Stimulated activated CD4-positive, alpha-beta T cell treated with anti-CD3 and anti-CD28 coated beads, Interleukin-1b, Interleukin-23, amount 100 ng/mL, for 24 hours (primary cell): Measurements from ENCODE around the gene RAB11A.

Experiments used
- DNase-seq, 4 experiments: peaks; one replicate each; pipeline ENCODE4 v3.0.0-alpha.2; 2020; ENCODE audit warnings: low read depth in 4 of 4, low spot score in 1 of 4

The RAB11A gene

DNA sequence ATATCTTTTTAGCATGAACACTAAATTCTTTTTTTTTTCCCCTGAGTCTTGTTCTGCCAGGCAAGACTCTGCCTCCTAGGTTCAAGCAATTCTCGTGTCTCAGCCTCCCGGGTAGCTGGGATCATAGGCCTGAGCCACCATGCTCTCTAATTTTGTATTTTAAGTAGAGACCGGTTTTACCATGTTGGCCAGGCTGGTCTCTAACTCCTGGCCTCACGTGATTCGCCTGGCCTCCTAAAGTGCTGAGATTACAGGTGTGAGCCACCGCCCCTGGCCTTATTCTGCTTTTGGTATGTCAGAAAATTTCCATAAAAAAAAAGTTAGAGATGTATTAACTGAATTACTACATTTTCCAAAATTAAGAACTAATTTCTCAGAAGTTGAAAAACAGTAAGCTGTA is 14.3 kb downstream of the RAB11A start:
- no peak for DNase-seq

DNA sequence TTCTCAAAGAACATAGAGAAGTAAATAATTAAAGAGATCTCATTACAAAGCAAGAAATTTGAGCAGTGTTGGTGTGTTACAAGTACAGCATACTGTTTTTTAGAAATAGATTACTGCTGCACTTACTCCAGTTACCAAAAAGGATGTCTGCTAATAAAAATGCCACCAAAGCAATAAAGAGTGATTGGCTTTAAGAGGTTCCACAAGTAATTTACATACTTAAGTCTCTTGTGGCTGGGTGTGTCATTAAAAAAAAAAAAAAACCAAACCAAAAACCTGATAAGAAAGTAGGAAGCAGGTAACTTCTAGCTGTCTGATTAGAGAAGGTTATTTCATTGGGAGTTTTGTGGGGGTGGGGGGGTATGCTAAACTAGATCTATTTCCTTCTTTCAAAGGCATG is 15.2 kb downstream of the RAB11A start:
- no peak for DNase-seq

DNA sequence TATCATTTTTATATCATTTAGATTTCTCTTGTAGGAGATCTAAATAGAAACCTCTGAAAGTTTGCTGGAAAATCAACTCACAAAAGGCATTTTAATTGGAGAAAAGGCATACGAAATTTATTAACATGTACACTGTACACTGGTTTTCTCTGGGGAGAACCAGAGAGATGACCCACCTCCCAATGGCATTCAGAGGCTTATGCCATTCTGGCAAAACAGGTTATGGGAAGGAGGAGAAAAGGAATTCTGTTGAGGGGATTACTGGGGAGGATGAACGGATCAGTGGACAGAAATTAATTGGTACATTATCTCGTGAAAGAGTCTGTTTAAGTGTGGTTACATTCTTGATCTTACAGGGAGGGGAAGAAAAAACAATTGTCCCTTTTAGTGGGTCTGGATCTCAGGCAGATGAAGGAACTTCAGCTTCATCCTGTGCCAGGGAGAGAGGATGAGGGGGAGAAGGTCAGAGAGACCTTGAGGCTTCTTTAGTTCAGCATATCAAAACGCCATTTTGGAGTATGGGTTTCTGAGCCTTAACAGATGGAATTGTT is 16.5 kb downstream of the RAB11A start:
- DNase-seq = no peak

DNA sequence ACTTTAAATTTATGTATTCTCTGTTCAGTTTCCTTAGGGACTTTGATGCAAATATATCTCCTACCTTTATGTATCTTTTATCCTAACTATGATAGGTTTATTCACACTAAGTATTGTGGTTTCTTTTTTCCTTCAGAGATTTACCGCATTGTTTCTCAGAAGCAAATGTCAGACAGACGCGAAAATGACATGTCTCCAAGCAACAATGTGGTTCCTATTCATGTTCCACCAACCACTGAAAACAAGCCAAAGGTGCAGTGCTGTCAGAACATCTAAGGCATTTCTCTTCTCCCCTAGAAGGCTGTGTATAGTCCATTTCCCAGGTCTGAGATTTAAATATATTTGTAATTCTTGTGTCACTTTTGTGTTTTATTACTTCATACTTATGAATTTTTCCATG is 18.3 kb downstream of the RAB11A start:
- DNase-seq = no peak

DNA sequence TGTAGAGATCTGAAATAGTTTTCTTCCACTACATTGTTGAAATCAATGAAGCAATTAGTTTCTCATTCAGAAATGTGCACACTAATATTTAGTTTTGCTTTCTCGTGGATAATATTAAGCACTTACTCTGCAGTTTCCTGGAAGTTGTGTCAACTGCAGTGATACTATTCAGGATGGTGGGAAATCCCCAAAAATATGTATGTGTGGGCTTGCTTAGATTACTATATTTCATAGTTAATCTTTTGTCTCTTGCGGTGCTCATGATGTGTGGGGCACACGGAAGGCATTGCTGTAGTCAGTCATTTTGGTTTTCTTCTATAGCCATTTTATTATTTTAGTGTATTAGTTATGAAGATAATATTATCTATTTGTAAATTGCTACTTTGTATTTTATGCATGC is 19.7 kb downstream of the RAB11A start:
- no peak for DNase-seq

DNA sequence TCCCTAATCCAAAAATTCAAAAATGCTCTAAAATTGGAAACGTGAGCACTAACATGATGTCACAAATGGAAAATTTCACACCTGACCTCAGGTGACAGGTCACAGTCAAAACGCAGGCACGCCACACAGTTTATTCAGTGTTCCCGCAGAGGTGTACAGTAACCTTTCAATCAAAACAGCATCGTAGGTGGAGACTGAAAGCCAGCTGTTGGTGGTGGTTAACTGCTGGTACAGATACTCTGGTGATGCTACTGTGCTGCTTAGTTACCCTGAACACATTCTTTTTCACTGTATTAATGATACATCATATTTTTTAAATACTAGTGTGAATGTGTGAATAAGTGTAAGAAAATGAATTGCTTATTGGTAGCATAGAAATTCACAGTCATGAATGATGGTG is 23.8 kb downstream of the RAB11A start:
- DNase-seq = no peak

DNA sequence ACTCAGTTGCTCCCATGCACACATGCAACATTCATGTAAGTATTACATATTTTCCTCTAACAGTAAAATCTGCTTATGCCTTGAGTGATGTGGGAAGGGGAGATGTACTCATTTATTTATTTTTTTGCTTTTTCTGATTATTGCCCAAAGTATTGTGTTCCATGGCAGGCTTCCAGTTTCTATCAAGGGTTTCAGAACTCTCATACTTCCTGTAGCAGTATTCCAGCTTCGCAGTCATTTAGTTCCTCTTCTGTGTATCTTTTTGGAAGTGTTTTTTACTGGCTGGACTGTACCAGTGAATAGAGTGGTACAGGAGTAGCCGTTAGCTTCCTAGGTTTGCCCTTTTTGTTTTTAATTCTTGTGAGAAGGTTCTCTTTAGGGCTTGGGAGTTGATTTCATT is 26.9 kb downstream of the RAB11A start:
- DNase-seq = no peak

DNA sequence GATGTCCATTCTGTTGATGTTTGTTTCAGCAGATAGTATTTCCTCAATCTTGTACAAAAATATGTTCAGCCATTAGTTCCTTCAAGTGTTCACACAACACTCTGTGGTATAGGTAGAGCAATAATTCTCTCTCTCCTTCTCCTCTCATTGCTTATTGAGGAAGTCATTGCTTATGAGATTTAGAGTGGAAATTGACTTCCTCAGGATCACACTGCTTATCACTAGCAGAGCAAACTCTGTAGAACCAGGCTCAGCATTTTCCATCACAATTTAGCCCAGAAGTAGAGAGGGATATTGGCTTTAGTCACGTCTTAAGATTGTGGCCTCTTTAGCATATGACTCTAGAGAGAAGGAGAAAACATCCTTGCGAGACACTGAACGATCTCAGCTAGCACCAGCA is 31.2 kb downstream of the RAB11A start:
- DNase-seq = no peak

DNA sequence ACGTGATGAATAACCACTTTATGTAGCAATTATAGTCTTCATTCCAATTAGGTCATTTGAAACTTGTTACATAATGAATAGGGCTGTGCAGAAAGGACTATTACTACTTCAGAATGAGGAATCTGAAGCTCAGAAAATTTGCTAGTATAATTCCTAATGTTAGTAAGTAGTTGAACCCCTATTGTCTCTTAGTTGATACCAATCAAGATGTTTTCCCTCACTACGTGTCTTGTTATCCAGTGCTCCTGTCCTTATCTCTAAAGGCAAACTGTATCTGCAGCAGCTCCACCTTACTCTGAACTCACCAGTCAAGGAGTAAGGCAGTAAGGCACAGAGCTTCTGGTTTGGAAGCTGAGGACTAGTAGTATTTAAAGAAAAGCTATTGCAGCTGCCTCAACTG is 32.0 kb downstream of the RAB11A start:
- no peak for DNase-seq

DNA sequence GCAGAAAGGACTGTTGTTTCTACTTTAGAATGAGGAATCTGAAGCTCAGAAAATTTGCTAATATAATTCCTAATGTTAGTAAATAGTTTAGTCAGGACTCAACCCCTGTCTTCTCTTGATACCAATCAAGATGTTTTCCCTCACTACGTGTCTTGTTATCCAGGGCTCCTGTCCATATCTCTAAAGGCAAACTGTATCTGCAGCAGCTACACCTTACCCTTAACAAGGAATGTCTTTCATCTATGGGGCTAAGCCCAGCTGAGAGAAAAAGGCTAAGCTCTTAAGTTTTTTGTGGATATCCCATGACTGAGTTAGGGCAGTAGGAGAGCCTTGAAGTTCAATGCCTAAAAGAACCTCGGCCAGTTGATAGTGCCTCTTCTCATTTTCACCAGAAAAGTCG is 32.5 kb downstream of the RAB11A start:
- DNase-seq = no peak

DNA sequence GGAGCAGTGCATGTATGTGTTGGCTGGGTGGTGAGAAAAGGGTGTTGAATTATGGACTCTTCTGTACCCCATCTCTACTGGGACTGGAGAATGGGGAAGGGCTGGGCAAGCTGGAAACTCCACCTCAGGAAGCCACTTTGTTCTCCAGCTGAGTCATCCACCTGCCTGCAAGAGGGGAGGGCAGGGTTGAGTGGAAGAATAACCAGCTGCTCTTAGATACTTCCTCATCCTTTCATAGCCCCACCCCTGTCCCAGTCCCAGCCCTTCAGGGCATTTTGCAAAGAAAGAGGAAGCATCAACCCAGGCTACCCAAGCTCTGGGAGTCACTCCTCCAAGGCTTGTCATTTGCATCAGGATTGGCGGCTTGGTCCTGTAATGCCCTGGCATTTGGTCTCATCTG is 33.1 kb downstream of the RAB11A start:
- DNase-seq = no peak

DNA sequence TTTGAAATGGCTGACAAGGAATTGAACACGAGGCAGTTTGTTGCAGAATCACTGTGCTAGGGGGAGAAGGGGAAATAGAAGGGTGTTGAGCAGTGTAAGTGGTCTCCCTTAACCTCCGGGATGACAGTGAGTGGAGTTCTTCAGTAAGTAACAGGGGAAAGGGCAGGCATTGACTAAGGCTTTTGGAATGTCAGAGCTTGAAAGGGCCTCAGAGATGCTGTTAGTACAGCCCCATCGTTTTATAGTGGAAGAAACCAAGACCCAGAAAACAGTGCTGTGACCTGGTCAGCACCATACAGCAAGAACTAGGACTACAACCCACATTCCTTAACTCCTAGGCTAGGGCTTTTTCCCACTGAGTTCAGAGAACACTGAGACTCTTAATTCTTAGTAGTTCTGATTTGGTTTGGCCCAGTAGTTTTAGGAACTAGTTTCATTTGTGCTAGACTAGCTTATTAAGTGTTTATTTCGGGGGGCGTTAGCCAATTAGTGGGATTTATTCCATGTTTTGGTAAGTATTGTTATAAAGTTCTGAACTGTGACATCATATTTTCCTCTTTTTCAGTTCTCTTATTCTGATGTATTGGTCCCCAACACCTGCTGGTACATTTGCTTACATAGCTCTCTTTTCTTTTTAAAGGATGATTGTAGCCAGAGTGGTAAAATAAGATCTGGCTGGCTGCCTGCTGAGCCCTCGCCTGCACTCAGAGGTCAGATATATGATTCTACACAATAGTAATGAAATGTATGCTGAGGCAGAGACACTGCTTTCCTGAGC is 34.2 kb downstream of the RAB11A start:
- DNase-seq = no peak

DNA sequence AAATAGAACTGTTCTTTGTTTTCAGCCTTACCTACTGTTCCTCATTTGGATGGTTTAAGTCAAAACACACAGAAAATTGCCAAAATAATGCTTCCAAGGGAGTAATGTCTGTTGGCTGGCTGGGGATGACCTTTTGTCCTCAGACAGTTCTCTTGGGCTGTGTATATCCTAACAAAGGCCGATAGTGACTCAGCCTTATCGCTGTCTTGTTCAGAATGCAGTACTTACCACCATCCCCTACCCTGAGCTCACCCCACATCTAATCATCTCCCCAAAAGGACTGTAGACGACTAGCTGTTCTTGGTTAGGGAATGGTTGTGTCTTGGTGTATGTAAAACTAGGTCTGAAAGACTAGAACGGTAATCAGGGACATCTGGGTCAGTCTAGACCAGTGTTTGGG is 35.0 kb downstream of the RAB11A start:
- no peak for DNase-seq

DNA sequence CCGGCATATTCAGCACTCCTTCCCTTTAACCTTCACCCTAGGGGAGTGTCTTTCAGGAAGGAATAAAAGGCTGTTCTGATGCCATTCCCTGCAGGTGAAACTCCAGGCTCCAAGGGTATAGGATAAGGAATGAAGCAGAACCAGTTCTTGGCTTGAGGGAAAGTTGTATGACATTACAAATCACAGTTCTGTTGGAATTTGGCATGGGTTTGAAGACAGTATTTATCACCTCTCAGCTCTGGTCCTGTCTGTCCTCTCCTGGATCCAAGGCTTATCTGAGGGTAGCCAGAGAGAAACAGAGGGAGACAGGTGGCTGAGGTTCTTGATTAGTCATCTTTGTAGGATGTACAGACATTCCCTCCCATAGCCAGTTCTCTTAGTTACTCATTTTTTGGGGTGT is 37.1 kb downstream of the RAB11A start:
- no peak for DNase-seq

DNA sequence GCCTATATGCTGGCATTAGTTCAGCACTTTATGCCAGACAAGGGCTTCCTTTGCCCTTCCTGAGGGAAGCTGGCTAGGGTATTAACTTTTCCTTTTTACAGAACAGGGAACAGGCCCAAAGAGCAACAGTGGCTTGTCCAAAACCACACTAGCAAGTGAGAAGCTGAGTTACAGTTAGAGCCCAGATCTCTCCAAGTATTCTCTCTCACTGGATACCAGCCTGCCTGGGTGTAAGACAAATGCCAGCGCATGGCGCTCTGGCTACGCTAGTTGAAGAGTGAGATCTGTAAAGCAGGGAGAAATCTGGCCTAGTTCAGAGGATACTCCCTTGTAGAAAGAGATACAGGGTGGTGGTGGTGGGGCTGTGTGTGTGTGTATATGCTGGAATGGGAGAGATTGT is 38.4 kb downstream of the RAB11A start:
- no peak for DNase-seq

DNA sequence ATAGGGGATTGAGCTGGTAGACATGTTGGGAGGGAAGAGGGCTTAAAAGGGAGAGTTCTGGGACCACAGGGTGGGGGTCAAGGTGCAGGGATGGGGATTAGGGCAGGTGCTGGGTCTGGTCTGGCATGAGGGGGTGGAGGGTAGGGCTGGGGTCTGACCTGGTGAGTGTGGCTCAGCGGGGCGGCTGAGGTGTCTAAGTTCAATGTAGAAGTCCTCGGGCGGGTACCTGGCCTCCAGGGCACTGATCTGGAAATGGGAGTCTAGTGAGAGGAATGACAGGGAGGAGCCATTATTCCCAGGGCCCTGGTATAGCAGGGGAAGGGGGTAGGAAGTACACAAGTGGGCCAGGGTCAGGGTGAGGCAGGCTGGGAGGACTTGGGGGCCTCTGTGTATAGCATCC is 39.6 kb downstream of the RAB11A start:
- DNase-seq = no peak

DNA sequence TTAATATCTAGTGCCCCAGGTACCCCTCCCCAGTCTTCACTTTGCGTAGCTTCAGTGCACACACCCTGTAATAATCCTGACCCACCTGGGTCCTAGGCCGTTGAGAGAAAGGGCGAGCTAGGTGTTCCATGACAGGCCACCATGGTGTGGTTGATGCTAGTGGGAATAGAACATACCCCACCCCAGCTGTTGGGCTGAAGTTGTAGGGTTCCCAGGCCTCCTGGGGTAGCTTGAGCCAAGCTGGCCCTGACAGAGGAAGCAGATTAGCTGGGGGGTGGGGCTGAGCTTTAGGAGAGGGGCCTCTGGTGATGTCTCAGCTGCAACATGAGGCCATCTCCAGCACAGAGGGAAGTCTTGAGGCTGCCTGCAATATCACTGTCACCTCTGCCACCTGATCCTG is 40.5 kb downstream of the RAB11A start:
- DNase-seq = no peak

DNA sequence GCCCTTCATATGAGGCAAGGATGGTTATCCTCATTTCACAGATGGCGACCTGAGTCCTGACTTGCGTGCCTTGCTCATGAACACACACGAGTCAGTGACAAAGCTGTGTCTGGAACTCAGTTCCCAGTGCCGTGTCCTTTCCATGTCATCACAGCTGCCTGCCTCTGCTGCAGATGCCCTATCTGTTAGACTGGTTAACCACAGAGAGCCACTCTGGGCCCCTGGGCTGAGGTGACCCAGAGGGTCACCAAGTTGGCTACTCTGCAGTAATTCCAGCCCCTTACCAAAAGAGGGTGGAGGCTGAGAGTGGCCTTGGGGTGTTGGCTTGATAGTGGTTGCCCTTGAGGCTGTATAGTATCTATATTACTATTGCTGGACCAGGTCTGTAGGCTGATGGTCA is 41.0 kb downstream of the RAB11A start:
- no peak for DNase-seq

DNA sequence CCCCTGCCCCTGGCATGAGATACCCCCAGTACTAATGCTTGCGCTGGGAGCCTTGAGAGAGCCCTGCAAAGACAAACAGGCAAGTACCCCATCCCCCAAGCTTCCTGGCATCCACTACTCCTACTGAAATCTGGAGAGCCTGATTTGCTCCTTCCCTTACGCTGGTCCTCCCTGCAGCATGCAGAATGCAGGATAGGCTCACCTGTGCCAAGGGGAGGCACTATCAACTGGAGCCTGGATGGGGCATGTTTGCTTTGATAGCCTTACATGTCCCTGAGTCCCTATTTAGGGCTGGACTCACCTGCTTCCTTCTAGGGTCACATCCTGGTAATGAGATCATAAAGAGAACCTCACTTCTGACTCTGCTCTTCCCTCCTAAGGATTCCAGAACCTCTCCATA is 42.9 kb downstream of the RAB11A start:
- DNase-seq = no peak

DNA sequence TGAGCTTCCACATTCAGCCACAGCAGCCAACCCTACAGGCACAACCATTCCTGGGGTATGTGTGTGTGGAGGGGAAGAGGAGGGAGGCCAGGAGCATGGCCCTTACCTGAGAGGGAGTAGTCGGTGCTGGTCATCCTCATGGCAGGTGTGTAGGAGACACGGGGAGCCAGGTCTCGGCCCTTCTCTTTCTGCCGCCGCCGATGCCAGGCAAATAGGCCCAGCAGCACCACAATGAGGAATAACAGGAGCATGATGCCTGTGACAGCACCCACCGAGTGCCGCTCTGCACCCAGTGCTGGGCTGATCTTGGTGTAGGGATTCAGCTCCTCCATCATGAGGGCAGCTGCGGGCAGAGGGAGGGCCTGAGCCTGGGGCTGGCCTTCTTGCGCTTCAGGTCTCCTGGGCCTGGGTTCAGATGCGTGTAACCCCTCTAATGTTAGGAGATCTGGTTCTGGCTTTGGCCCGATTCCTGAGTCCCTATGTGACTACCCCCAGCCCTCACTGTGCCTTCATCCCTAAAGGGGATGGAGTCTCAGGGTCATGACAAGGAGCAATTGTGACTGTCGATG is 44.4 kb downstream of the RAB11A start:
- DNase-seq = no peak

DNA sequence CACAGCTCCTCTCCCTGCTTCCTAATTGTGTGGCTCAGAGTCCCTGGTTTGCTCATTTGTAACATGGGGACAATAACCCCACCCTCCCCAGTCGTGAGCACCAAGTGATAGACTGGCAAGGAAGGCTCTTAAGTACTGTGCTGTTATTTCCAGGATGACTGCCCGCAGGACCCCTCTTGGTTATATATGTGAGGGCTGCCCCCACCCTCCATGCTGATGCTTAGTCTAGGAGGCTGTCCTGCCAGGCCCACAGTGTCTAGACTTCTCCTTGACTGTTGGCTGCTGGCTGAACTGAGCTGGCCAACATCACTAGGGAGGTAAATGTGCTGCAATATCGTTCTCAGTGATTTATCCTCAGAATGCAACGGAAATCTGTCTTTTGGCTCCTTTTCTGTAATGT is 45.1 kb downstream of the RAB11A start:
- no peak for DNase-seq

DNA sequence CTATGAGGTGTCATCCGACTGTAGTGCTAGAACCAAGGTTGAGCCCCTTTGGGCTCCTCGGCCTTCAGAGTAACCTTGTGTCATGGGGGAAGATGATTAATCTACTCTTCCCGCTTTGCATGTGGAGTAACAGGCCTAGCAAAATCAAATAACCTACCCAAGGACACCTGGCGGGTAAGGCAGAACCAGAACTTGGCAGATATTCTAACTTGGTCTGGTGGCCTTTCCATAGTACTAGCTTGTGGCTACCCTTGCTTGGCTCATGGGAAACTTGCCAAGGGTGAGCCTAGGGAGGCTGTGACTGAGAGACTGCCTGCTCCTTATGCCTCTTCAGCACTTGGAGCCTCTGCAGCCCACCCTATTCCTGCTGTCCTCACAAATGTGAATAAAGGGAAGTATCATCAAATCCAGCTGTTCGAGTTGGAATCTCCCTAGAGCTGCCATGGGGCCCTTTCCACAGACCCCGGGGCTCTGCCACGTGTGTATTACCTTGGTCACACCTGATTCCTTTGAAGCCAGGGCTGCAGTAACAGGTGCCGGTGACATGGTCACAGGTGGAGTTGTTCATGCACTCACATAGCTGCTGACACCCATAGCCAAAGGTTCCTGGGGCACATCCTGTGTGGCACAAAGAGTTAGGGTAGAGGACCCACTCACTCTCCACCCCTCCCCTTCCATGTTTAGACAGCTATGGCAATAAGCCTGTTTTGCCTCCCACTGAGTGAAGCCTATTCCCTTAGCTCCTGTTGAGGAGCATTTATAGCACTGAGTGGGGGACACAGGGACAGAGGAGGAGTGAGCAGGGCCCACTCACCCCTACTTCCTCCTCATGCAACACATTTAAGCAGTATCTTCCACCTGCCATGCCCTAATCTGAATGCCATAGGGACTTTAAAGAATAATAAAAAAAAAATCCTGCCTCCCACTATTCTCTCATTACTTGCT is 46.0 kb downstream of the RAB11A start:
- no peak for DNase-seq
